Measurements from ENCODE around the gene CDCA4.

The CDCA4 gene

DNA sequence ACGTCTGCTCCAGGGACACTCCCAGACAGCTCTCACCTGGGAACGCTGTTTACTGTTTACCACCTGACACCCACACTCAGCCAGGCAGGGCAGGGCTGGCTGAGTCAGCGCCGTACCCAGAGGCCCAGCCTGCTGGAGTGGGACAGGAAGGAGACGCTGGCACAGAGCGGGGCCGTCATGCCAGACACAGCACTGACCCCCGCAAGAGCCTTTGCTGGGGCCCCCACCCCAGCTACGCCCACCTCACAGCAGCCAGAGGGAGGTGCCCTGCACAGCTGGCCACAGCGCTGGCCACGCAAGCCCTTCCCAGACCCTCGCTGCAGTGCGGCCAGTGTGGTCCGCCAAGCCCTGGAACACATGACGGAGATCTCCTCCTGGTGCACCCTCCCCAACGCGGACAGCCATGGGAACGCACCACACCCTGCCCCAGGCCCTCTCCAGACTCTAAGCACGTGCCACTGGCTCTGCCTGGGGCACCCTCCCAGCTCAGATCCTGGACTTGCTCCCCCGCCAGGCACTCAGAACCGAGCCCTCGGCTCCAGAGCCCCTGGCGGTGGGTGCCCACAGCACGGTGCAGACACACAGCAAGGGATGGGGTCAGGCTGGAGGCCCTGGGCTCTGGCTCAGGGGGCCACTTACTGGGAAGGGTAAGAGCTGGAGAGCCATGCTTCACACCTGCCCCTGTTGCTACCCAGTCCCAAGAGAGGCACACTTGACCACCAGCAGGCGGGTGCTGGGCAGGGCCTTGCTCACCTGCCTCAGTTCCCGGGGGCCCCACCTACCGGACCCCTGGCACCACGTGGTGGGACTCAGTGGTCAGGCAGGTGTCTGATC lies 48.4 kb downstream of the CDCA4 start:
- no peak for DNase-seq

- no peak for DNase-seq
Observed at GRCh38 chr14:104971447-104972240, 49.2 kb downstream of the CDCA4 start.

GRCh38 chr14:104970231-104971068 lies 50.4 kb downstream of the CDCA4 start:
- no peak for DNase-seq

- no peak for DNase-seq
Observed at GRCh38 chr14:104969741-104970230, 51.1 kb downstream of the CDCA4 start.

- DNase-seq, result no peak
Observed at GRCh38 chr14:104968541-104969401, 52.1 kb downstream of the CDCA4 start.

DNA sequence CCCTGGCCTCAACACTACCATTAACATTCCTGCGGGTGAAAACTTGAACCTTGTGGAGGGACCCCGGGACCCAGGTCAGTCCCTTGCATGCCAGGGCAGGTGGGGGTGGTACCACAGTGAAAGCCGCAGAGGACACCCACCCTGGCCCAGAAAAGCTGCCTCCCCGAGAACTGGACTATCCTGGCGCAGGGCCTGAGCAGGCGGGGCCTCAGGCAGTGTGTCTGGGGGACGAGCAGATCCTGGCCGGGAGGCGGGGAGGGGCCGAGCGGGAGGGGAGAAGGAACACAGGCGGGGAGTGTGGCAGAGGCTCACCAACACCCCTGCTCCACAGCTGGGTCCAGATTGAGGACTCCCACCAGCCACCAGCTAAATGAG lies 52.7 kb downstream of the CDCA4 start:
- DNase-seq, result no peak

GRCh38 chr14:104967386-104968152 lies 53.3 kb downstream of the CDCA4 start:
- no peak for DNase-seq

GRCh38 chr14:104966981-104967385 lies 53.9 kb downstream of the CDCA4 start:
- DNase-seq, result no peak

DNA sequence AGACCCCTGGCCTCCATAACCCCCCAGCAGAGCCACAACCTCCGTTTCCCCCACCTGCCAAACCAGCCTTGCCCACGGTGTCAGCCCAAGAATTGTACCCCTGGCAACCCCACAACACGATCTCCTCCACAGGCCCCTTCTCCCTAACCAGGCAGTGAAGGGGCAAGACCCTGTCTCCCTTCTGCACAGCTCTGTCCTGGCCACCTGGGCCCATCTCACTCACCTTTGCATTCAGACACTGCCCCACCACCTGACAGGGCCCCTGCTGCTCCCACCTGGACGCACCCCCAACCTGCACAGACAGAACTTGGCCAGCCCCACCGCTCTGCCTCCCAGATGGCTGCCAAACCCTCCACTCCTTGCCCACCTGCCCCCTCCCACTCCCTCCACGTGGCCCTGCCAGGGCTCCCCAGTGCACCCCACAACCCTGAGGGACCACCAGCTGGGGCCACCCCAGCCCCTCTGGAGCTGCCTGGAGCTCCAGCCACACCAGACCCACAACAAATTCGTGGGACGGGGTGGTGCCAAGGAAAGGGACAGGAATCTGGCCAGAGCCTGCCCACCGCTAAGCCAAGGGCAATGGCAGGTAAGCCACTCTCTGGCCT lies 54.5 kb downstream of the CDCA4 start:
- no peak for DNase-seq

DNA sequence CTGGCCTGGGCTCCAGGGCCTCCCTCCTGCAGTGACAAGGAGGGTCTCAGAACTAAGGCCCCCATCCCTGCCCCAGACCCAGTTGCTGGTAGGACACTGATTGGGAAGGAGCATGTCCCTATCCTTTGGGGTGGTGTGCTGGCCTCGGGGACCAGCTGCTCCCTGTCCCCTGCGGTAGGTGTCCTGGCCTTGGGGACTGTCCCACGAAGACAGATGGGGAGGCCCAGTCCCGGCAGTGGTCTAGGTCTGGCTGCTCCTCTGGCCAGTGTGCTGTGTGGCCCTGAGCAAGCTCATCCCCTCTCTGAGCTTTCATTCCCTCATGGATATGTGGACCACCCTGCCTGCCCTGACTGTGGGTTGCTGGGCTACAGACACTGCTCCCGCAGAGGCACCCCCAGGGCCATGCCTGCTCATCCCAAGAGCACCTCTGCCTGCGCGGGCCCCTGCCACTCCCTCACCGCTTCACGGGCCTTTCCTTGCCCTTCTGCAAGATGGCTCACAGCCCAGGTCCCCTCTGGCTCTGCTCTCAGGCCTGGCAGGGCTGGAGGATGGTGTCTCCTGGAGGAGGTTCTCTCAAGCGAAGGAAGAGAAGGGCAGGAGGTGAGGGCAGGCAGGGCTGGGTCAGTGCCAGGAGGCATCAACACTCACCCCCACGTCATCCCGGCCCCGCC lies 55.2 kb downstream of the CDCA4 start:
- no peak for DNase-seq

- DNase-seq, result no peak
Observed at GRCh38 chr14:104964546-104964945, 56.3 kb downstream of the CDCA4 start.

Measured in activated T-cell treated with anti-CD3 and anti-CD28 coated beads for 4 hours (primary cell).